Urinary bladder (tissue), 4 donors: ENCODE measurements around the gene TFDP1. TPM values are rescaled to one million over a fixed set of nuclear protein-coding genes. Genes with fewer than 3 reads are reported as not detected.

Experiments
- DNase-seq: peaks from one replicate; pipeline ENCODE4 v3.0.0-alpha.2; 2015; ENCODE audit errors: extremely low spot score
- H3K27ac ChIP-seq: one replicate; pipeline ENCODE4 v1.5.1; 2013; ENCODE audit warnings: low read depth, mild to moderate bottlenecking, moderate library complexity
- H3K36me3 ChIP-seq: one replicate; pipeline ENCODE4 v1.6.1; 2013; ENCODE audit warnings: mild to moderate bottlenecking, moderate library complexity; ENCODE audit not compliant: insufficient read depth
- H3K4me1 ChIP-seq: one replicate; pipeline ENCODE4 v1.6.1; 2013; ENCODE audit warnings: mild to moderate bottlenecking, moderate library complexity; ENCODE audit not compliant: insufficient read depth
- H3K4me3 ChIP-seq: one replicate; pipeline ENCODE4 v1.5.1; 2013; ENCODE audit warnings: low read depth, low read length
- WGBS: extraction: QIAGEN DNeasy Blood & Tissue Kit; methylation state at CpG from one replicate; pipeline ENCODE4 v1.1.7; 2013; 5-methylcytosine and 5-hydroxymethylcytosine counted together
- polyA plus RNA-seq: library from polyadenylated mRNA; stranded (reverse); fragments of 200-250 nt; gene quantifications from one replicate; pipeline ENCODE4 v1.2.3, GENCODE V29; 2013
- total RNA-seq: library from RNA; depleted of rRNA; stranded (reverse); fragments of >200 nt; gene quantifications from one replicate; pipeline ENCODE4 v1.2.3, GENCODE V29; 2014
- donor health status: healthy with polysubstance abuse.
- donor health status: healthy.

The TFDP1 gene
- total and polyA plus RNA-seq, 2 donors, result 33.6 to 44.4 TPM

DNA sequence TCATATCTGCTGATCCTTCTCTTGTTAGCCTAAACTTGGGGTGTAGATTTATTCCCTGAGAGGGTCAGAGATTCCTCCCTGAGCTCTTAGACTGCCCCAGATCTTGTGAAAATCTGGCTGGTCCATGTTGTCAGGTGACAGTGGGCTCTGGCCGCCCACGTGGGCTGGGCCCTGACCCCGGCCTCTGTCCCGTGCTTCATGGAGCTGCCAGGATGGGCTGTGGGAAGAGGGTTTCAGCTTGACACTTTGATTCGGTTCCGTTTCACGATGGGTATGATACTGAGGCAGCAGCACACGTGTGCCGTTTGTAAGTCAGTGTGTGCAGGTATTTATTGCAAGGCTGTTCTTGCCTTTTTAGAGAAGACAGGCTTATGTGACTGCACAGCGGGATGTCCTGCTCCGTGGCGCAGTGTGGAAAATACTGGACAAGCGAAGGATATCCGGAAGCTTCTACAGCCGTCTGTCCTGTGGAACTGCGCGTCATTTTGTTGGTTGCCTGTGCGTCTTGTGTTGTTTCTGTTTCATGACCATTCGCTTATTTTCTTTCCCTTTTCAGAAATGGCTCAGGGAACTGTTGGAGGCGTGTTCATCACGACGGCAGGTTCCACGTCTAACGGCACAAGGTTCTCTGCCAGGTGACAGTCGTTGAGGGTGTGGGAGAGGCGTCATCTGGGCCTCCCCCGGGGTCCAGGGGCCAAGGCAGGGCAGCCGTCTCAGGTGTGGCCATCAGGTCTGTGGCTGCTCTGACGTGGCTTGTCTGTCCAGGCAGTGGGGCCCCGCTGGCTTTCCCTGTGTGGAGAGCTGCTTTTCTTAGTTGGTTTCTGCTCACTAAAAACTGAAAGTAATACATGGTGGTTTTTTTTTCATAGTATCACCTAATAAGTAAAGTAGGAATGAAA lies 53.0 kb downstream of the TFDP1 start:
- Histone ChIP-seq H3K27ac (no peak overlapping the region), H3K4me3 (no peak overlapping the region), H3K36me3 (peaks cover 8% of the 10 kb centered on the region), H3K4me1 (no peaks in the 10 kb centered on the region)
- 94% methylated on average over 30 of the region's 30 CpGs for WGBS
- no peak for DNase-seq

GRCh38 chr13:113638173-113638746 lies 53.7 kb downstream of the TFDP1 start:
- no peak for DNase-seq
- Histone ChIP-seq H3K36me3 (peaks cover 8% of the 10 kb centered on the region), H3K4me3 (no peak overlapping the region), H3K4me1 (no peaks in the 10 kb centered on the region), H3K27ac (no peak overlapping the region)
- WGBS, result 97% methylated on average over 37 of the region's 37 CpGs

DNA sequence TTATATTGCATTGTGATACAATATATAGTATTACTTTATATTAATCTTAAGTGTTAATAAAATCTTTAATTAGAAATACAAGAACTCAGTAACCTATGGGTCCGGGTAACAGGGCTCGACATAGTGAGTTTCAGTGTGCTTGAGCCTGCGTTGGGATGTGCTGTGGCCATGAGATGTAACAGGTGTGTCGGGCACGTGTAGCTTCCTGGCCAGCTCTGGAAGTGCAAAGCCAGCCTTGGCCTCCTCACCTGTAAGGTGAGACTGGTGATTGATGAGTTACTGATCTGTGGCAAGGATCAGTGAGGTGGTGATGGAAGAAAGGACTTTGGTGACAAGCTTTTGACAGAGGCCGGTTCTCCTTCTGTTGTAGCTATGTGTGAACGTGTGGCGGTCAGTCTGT lies 54.3 kb downstream of the TFDP1 start:
- Histone ChIP-seq H3K27ac (no peak overlapping the region), H3K4me1 (no peaks in the 10 kb centered on the region), H3K36me3 (peaks cover 8% of the 10 kb centered on the region), H3K4me3 (no peak overlapping the region)
- no peak for DNase-seq
- WGBS, result 89% methylated on average over 8 of the region's 8 CpGs

- Histone ChIP-seq H3K27ac (no peak overlapping the region), H3K4me3 (no peak overlapping the region)
Measured at GRCh38 chr13:113639616-113640262, 55.2 kb downstream of the TFDP1 start.

GRCh38 chr13:113641426-113641825 lies 56.9 kb downstream of the TFDP1 start:
- WGBS, result 90% methylated on average over 7 of the region's 7 CpGs
- H3K4me3 ChIP-seq, result no peak overlapping the region
- DNase-seq, result no peak
- H3K27ac ChIP-seq, result no peak overlapping the region
- H3K36me3 ChIP-seq, result peaks cover 8% of the 10 kb centered on the region
- H3K4me1 ChIP-seq, result no peaks in the 10 kb centered on the region

More at GRCh38 chr13:113639616-113640262, 55.2 kb downstream of the TFDP1 start:
- Histone ChIP-seq H3K4me1 (no peaks in the 10 kb centered on the region), H3K36me3 (peaks cover 8% of the 10 kb centered on the region)
- 90% methylated on average over 27 of the region's 27 CpGs for WGBS
- DNase-seq, result no peak

- H3K4me1 ChIP-seq, result no peaks in the 10 kb centered on the region
- WGBS, result 93% methylated on average over 2 of the region's 2 CpGs
Measured at GRCh38 chr13:113642563-113642962, 58.0 kb downstream of the TFDP1 start.

GRCh38 chr13:113643593-113643992 lies 59.0 kb downstream of the TFDP1 start:
- Histone ChIP-seq H3K27ac (no peak overlapping the region), H3K36me3 (peaks cover 3% of the 10 kb centered on the region), H3K4me3 (no peak overlapping the region), H3K4me1 (no peaks in the 10 kb centered on the region)
- DNase-seq, result no peak
- WGBS, result 99% methylated on average over 5 of the region's 5 CpGs

More at GRCh38 chr13:113642563-113642962, 58.0 kb downstream of the TFDP1 start:
- H3K4me3 ChIP-seq, result no peak overlapping the region
- peaks cover 5% of the 10 kb centered on the region for H3K36me3 ChIP-seq
- H3K27ac ChIP-seq, result no peak overlapping the region
- DNase-seq, result no peak

- H3K27ac ChIP-seq, result no peak overlapping the region
- no peak for DNase-seq
- WGBS, result 96% methylated on average over 1 of the region's 1 CpG
- H3K4me3 ChIP-seq, result no peak overlapping the region
- H3K36me3 ChIP-seq, result peaks cover 2% of the 10 kb centered on the region
- H3K4me1 ChIP-seq, result no peaks in the 10 kb centered on the region
Measured at GRCh38 chr13:113644800-113645199, 60.2 kb downstream of the TFDP1 start.

DNA sequence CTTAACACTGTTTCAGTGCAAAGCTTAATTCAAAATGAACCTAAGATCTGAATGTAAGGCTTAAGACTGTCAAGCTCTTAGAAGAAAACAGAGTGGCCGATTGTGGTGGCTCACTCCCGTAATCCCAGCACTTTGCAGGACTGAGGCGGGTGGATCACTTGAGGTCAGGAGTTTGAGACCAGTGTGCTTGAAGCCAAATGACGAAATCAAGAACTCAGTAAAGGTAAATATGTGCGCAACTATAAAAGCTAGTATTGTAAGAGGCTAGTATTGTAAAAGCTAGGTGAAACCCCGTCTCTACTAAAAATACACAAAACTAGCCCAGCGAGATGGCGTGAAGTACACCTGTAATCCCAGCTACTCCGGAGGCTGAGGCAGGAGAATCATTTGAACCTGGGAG lies 60.8 kb downstream of the TFDP1 start:
- Histone ChIP-seq H3K36me3 (no peaks in the 10 kb centered on the region), H3K27ac (no peak overlapping the region), H3K4me1 (no peaks in the 10 kb centered on the region), H3K4me3 (no peak overlapping the region)
- WGBS, result 91% methylated on average over 9 of the region's 9 CpGs
- DNase-seq, result no peak

- DNase-seq, result no peak
- Histone ChIP-seq H3K4me1 (no peaks in the 10 kb centered on the region), H3K36me3 (no peaks in the 10 kb centered on the region), H3K27ac (no peak overlapping the region), H3K4me3 (no peak overlapping the region)
- 53% methylated on average over 11 of the region's 11 CpGs for WGBS
Measured at GRCh38 chr13:113646376-113646775, 61.8 kb downstream of the TFDP1 start.

DNA sequence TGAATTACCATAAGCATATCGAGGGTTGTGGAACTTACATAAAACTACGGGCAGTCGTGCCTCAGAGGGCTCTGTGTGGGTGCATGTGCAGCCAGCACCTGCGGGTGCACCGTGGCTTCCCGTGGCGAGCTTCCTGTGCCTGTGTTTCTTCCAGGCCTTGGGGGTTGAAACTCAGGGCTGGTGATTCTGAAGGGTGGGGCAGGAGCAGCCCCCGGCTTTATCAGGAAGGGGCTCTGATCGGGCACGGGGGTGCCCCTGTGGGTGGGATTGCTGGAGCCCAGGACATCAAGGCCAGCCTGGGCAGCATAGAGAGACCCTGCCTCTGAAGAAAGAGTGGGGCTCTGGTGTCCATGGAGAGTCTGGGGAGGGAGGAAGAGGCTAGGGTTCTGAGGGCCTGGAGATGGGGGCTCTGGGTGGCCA lies 62.4 kb downstream of the TFDP1 start:
- Histone ChIP-seq H3K36me3 (no peaks in the 10 kb centered on the region), H3K4me3 (no peak overlapping the region), H3K27ac (no peak overlapping the region), H3K4me1 (no peaks in the 10 kb centered on the region)
- 88% methylated on average over 10 of the region's 10 CpGs for WGBS
- no peak for DNase-seq

DNA sequence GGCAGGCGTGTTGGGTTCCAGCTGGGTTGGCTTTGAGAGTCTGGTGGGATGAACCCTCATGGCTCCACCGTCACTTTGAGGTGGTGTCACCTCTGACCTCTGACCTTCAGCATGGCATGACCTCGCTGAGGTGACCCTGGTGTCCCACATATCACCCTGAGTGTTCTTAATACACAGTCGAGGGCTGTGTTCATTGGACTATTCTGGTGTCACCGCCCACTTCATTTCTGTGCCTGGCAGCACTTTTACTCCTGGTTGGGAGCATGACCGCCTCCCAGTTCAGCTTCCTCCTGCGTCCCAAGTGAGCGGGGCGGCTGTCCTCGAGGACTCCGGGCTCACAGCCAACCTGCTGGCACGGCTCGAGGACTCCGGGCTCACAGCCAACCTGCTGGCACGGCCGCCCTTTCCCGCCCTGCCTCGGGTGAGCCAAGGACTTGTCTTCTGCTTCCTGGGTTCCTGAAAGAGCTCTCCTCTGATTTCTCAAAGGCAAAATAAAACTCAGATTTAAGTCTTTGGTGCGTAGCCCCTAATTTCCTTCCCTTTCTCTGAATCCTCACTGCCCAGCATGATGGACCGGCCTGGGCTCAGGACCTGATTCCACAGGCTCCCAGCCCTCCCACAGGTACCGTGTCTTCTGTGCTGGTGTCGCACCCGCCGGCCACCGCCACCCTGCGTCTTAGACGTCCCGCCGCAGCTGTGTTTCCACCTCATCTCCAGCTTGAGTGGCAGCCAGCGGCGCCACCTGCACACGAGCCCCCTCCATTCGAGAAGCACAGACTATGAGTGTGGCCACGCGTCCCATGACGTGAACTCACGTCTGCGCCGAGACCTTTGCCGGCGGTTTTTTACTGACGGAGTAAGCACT lies 63.0 kb downstream of the TFDP1 start:
- H3K4me1 ChIP-seq, result no peaks in the 10 kb centered on the region
- DNase-seq, result no peak
- no peak overlapping the region for H3K4me3 ChIP-seq
- no peaks in the 10 kb centered on the region for H3K36me3 ChIP-seq
- 58% methylated on average over 42 of the region's 42 CpGs for WGBS
- no peak overlapping the region for H3K27ac ChIP-seq

DNA sequence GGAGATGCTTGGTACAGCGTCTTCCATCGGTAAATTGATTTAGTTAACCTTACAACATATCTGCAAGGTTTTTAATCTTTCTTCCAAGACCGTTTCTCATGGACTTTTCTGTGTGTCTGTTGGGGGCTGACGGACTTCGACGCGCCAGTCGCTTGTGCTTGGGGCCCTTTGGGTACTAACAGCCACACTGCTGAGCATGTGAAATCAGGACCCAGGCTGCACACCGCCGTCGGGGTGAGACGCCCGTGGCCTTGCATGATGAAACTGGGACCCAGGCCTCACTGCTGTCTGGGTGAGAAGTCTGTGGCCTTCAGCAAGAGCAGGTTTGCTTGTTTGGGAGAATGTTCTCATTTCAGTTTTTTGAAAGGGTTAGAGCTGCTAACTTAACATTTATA lies 63.7 kb downstream of the TFDP1 start:
- no peak overlapping the region for H3K4me3 ChIP-seq
- 90% methylated on average over 13 of the region's 13 CpGs for WGBS
- H3K4me1 ChIP-seq, result no peaks in the 10 kb centered on the region
- no peak overlapping the region for H3K27ac ChIP-seq
- DNase-seq, result no peak
- H3K36me3 ChIP-seq, result no peaks in the 10 kb centered on the region
